ENCODE data around the gene VIL1.

VIL1 gene

DNA sequence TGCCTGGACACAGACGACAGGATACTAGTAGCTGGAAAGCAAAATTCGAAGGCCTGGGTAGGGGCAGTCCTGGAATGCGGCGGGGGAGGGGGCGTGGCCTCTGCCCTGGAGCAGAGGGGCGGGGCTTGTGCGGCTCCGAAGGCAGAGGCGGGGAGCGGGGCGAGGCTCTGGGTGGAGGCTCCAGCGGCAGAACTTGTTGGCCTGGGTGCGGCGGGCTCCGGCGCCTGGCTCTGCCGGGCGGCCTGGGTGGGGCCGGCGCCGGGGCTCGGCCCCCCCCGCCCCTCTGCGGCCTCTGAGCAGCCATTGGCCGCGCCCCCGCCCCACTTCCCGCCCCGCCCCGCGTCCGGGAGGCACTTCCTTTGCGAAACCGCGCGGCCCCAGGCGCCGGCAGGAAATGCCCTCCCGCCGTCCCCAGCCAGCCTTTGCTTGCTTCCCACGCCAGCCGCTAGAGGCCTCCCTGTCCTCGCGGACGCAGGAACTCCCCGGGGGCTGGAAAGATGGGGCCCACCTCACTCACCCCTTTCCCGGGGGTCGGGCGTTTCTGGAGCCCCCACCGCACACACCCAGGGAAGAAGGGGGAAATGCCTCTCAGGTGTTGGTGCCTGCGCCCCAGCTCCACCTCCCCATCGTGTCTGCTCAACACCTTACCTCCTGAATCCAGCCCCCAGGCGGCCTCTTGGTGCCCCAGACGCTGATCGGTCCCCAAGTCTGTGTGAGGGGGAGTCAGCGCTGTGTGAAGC, 12.5 kb upstream of the VIL1 start:
- peak; percentile 94 for DNase-seq (ENCODE audit: low spot score)

DNA sequence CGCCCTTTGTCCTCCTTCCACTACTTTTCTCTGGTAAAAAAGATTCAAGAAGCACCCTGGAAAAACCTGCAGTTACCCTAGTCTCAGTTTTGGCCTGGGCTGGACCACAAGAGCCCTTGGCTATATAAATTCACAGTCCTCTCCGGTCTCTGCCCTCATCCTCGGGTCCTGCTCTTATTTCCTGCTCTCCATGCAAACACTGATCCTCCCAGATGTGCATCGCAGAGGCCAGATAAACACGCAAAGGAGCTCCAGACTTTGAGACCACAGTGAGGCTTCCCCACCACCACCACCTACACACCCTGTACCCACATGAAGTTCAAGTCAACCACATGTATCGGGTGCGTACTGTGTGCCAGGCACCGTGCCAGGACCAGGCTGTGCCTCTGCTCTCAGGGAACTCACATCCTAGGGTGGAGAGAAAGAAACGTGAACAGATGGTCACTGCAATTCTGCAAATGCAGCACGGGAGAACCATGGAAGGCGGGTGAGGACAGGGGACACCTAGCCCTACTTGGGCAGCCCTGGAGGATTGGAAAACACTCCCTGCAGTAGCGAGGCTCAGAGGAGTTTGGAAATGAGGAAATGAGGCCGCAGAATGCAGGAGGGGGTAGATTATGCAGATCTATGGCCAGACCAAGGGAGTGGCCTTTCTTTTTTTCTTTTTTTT, 11.8 kb upstream of the VIL1 start:
- DNase-seq (ENCODE audit: low spot score): no peak

DNA sequence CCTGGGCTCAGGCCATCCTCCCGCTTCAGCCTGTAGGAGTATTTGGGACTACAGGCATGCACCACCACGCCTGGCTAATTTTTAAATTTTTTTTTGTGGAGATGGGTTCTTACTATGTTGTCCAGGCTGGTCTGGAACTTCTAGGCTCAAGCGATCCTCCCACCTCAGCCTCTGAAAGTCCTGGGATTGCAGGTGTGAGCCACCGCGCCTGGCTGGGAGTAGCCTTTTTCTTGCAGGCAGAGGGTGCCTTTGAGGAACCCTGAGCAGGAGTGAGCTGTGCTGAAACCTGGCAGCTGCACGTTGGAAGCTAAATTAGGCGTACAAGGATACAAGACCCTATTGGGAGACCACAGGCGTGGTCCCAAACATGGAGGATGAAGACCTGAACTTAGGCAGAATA, 11.2 kb upstream of the VIL1 start:
- no peak for DNase-seq (ENCODE audit: low spot score)

DNA sequence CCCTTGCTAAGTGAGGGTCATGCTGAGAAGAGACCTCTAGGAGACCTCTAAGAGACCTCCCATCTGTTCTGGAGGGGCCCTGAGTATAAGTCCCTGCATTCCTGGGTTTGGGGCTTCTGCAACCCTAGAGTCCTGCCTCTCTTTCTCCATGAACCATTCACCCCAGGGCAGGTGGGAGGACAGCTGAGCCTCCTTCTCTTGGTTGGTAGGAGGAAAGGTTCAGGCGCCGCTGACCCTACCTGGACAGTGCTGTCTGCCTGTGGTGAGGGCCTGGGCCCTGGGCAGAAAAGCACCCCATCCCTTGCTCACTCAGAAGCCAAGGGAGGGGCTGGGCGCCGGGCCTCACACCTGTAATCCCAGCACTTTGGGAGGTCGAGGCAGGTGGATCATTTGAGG, 604 bp upstream of the VIL1 start:
- DNase-seq (ENCODE audit: low spot score): no peak

DNA sequence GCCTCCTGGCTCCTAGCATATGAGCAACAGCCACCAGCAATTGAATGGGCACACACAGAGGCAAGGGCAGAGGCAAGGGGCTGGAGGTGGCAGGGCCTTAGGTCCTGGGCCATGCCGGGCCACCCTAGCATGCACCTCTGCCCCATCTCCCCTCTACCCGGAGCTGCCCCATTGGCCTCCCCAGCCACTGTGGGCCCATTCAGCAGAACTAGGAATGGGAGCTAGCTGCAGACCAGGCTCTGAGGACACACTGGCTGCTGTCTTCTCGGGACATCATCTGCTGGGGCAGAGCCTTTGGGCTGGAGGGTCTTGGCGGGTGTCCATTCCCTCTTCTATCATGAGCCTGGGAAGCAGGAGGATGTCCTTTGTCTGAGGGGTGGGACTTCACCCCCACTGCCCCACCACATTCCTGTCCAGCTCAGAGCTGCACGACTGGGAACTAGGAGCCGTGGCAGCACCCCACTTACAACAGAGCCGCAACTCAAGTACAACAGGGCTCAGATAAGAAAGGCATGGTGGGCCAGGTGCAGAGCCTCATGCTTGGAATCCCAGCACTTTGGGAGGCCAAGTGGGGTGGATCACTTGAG, 800 bp downstream of the VIL1 start:
- no peak for DNase-seq (ENCODE audit: low spot score)

DNA sequence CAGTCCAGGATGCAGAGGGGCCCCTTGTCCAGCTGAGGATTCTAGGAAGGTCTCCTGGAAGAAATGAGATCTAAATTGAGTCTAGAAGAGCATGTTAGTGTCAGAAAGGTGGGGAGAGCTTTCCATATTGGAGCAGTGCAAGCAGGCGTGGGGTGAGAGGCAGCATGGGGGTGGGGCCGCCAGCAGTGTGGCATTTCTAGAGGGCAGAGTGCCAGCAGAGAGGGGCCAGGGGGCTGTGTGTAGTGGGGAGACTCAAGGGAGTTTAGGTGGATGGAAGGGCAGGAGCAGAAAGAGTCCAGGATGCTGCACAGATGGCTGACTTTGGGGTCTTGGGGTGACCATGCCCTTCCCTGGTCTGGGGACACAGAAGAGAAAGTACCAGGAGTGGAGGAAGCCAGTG, 2.1 kb downstream of the VIL1 start:
- no peak for DNase-seq (ENCODE audit: low spot score)

DNA sequence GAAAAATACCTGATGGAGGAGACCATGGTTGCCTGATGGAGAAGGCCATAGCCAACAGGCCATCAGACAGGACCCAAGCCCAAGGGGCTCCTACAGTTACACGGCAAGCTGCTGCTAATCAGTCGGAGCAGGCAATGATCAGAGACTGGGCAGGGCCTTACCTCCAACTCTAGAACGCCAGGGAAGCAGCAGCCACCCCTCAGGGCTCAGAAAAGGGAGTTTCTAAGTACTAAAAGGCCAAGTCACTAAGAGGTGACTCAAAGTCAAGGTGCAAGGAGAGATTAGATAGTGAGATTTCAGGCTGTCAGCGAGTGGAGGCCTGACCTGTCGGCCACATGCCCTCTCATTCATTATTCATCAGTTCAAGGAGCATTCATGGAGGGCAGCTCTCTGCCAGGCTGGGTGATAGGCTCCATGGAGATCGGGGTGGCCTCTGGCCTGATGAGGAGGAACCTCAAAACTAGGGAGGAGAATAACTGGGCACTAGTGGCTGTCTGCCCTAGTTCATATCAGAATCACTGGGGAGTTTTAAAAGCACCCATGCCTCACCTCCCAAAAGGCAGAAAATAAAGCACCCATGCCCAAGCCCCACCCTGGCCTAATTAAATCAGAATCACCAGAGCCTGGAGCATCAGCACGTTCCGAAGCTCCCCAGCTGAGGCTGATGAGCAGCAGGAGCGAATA, 3.6 kb downstream of the VIL1 start:
- DNase-seq (ENCODE audit: low spot score): no peak

DNA sequence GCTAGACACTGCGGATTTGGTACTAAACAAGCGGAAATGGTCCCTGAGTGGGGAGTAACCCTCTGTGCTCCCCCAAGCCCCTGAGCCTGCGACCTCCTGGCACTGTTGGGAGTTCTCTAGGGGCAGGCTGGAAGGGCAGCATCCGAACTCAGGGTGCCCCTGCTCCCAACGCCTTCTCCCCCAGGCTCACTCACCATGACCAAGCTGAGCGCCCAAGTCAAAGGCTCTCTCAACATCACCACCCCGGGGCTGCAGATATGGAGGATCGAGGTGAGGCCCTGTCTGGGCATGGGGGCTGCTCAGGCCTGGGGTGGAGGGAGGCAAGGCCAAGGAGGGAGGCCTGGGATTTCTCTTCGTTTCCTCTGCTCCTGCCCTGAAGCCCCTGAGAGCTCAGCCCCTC, 4.7 kb downstream of the VIL1 start:
- no peak for DNase-seq (ENCODE audit: low spot score)

DNA sequence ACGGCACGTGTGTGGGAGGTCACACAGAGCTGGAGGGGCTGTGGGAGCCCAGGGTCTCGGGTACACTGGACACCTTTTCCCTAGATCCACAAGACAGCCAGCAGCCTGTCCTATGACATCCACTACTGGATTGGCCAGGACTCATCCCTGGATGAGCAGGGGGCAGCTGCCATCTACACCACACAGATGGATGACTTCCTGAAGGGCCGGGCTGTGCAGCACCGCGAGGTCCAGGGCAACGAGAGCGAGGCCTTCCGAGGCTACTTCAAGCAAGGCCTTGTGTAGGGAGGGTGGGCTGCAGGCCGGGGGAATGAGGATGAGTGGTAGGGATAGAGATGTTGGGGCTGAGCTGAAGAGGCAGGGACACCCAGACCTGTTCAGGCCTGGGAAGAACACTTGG, 6.6 kb downstream of the VIL1 start:
- DNase-seq (ENCODE audit: low spot score): no peak

DNA sequence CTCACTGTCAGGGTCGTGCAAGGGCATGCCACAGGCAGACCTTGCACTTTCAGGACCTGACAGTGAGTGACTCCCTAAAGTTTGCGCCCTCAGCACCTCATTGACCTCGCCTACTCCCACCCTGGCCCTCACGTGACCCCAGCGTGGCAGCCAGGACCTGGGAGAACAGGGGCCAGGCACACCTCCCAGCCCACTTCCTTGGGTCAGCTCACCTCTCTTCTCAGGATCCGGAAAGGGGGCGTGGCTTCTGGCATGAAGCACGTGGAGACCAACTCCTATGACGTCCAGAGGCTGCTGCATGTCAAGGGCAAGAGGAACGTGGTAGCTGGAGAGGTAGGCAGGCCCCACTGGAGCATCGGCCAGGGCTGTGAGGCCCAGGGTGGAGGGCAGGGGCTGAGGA, 8.8 kb downstream of the VIL1 start:
- DNase-seq (ENCODE audit: low spot score): no peak

DNA sequence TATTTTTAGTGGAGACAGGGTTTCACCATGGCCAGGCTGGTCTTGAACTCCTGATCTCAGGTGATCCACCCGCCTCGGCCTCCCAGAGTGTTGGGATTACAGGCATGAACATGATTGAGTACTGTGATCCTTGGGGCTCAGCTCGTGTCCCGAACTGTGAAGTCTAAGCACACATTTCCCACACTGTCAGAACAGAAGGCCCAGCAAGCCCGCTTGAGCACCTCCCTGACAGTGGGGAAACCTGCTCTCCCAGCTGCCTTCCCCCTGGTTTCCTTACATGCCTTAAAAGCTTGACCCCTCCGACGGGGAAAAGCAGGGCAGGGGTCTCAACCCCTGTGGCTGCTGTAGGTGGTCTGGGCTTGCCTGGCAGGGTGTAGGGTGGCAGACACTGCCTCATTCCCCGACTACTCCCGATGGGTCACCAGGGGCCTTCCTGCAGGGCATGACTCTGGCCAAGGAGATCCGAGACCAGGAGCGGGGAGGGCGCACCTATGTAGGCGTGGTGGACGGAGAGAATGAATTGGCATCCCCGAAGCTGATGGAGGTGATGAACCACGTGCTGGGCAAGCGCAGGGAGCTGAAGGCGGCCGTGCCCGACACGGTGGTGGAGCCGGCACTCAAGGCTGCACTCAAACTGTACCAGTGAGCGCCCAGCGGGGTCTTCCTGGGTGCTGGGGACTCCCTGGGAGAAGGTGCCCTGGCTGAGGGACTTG, 10.1 kb downstream of the VIL1 start:
- no peak for DNase-seq (ENCODE audit: low spot score)

DNA sequence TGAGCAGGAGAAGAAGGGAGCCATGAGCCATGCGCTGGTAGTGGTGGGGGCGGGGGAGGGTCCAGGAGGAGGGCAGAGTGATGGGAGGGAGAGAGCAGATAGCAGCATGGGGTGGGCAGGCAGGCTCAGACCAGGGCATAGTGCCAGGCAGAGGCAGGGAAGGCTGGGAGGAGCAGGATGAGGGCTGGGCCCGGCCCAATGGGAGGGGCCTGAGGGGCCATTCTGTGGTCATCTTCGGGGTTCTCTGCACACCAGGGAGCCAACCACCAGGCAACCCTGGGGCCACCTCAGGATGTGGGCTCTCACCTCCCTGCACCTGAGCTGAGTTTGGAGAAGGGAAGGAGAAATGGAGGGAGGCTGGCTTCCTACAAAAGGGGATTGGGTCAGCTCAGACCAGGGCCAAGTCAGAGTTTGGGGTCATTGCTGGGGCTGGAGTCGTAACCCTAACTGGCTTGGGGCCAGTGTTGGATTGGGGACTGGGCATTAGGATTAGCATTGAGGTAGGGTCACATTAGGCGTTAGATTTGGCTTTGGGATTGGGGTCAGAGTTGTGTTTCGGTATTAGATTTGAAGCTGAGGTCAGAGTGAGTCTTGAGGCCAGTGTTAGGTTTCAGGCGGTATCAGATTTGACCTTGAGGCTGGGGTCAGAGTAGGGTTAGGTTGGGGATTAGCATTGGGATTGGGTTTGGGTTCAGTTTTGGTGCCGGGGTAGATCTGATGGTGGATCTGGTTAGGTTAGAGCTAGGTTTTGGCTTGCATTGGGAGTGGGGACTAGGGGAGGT, 11.2 kb downstream of the VIL1 start:
- no peak for DNase-seq (ENCODE audit: low spot score)

DNA sequence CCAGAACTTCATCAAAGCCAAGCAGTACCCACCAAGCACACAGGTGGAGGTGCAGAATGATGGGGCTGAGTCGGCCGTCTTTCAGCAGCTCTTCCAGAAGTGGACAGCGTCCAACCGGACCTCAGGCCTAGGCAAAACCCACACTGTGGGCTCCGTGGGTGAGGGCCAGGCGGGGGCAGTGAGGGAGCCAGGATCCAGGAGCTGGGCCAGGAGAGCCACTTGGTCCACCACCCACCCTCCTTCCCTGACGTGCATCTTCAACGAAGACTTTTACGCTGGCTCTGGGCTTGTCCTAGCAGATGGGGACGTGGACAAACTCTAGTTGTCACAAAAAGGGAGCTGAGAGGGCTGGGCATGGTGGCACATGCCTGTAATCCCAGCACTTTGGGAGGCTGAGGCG, 11.8 kb downstream of the VIL1 start:
- DNase-seq (ENCODE audit: low spot score): no peak

DNA sequence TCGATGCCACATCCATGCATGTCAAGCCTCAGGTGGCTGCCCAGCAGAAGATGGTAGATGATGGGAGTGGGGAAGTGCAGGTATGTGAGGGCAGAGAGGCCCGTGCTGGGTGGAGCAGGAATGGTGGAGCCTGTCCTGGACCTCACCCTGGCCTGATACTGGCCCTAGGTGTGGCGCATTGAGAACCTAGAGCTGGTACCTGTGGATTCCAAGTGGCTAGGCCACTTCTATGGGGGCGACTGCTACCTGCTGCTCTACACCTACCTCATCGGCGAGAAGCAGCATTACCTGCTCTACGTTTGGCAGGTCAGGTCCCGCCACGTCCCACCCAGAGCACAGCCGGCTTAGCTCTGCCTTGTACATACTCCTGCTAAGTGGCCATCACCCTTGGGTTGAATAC, 13.0 kb downstream of the VIL1 start:
- DNase-seq (ENCODE audit: low spot score): no peak

DNA sequence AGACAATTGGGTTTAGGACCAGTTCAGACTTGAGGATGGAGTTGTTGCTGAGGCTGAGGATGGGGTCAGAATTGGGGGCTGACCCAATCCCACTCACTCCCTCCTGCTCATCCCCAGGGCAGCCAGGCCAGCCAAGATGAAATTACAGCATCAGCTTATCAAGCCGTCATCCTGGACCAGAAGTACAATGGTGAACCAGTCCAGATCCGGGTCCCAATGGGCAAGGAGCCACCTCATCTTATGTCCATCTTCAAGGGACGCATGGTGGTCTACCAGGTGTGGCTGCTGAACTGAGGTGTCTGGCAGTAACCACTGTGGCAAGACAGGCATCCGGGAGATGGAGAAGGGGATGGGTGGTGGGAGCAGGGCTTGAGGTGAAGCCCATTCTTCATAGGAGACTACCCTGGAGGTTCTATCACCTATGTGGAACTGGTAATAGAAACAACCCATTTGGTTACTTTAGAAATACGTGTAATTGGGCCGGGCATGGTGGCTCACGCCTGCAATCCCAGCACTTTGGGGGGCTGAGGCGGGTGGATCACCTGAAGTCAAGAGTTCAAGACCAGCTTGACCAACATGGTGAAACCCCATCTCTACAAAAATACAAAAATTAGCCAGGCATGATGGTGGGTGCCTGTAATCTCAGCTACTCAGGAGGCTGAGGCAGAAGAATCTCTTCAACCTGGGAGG, 13.9 kb downstream of the VIL1 start:
- no peak for DNase-seq (ENCODE audit: low spot score)

DNA sequence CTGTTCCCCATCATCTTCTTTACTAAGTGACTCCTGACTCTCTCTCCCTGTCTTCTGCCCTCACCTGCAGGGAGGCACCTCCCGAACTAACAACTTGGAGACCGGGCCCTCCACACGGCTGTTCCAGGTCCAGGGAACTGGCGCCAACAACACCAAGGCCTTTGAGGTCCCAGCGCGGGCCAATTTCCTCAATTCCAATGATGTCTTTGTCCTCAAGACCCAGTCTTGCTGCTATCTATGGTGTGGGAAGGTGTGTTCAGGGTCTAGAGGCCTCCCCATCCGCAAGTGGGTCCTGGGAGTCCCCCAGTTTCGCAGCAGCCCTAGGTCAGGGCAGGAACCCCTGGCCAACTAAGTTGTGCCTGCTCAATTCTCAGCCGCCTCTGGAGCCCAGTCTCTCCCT, 15.5 kb downstream of the VIL1 start:
- no peak for DNase-seq (ENCODE audit: low spot score)

DNA sequence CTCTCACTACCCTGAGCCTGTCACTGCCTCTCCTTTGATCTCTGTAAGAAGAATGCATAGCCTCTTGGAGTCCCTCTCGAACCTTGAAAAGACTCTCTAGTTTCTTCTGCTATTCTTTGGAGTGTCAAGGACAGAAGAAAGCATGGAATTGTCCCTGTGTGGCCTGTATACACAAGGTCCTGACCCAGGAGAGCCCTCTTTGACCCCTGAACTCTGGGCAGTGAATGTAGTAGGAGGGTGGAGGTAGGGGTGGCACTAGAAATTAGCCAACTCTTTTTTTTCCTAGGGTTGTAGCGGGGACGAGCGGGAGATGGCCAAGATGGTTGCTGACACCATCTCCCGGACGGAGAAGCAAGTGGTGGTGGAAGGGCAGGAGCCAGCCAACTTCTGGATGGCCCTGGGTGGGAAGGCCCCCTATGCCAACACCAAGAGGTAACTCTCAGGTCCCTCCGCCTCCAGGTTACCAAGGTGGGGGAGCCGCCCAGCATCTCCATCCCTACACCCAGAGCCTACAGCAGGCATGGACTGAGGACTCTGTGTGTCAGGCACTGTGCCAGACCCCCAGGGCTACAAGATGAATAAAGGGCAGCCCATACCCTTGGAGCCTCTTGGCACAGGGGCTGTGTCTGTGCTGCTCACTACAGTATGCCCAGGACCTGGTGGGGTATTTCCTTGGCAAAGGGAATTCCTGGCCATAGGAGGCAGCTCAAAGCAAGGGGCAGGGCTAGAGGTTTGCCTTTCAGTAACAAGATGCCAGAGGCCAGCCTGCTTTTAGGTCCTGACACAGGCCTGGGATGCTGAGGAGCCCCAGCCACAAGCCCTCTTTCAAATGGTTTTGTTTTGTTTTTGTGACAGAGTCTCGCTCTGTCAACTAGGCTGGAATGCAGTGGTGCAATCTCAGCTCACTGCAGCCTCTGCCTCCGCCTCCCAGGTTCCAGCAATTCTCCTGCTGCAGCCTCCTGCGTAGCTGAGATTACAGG, 16.4 kb downstream of the VIL1 start:
- DNase-seq (ENCODE audit: low spot score): no peak

DNA sequence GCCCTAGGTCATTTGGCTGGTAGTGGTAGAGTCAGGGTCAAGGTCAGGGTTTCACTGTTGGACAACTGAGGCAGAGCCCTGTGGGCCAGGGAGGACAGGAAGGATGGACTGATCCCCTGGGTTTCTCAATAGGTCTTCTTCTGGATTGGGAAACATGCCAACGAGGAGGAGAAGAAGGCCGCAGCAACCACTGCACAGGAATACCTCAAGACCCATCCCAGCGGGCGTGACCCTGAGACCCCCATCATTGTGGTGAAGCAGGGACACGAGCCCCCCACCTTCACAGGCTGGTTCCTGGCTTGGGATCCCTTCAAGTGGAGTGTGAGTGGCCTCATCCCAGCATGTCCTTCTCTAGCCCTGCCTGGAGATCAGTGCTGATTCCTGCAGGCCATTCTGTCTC, 18.1 kb downstream of the VIL1 start:
- DNase-seq (ENCODE audit: low spot score): no peak

DNA sequence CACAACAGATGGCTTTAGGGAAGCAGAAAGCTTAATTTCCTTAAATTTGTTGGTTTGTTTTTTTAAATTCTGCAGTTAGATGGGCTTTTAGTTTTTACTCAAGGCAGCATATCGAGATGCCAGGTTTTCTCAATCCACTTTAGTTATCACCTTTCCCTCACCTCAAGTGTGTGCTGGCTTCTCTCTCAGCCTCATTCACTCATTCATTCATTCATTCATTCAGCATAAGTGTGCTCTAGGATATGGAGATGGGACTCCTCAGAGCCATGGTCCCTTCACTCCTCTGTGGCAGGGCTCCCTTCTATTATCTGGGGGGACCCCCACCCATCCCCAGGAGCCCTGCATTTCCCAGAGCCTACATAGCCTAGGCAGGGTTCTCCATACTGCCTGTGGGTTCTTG, 19.0 kb downstream of the VIL1 start:
- no peak for DNase-seq (ENCODE audit: low spot score)

DNA sequence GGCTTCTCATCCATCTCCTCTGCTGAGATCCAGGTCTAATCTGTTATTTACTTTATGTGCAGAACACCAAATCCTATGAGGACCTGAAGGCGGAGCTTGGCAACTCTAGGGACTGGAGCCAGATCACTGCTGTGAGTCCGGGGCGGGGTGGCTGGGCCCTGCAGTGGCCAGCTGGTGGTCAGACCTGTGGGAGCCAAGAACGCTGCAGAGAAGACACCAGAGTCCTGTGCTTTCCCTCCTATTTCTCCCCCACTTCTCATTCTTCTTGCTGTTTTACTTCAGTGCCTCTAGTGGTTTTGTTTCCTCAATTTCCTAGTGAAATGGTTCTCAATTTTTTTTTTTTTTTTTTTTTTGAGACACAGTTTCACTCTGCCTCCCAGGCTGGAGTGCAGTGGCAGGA, 19.7 kb downstream of the VIL1 start:
- DNase-seq (ENCODE audit: low spot score): no peak
